KMS-11 (cell line): ENCODE data around the gene KRTAP10-6.

Experiments used
- H2AFZ ChIP-seq: fragments of 200-600 bp; sonication (generic); 2 replicates; pipeline ENCODE4 v1.6.1; 2016; ENCODE audit warnings: antibody characterized with exemption, mixed run types, low read depth
- H3K27ac ChIP-seq: fragments of 200-600 bp; sonication (generic); 2 replicates; pipeline ENCODE4 v1.6.1; 2016; ENCODE audit warnings: mild to moderate bottlenecking, mixed run types
- H3K27me3 ChIP-seq: fragments of 200-600 bp; sonication (generic); 2 replicates; pipeline ENCODE4 v1.6.1; 2017; ENCODE audit warnings: mild to moderate bottlenecking, low read depth, mixed run types, moderate library complexity; ENCODE audit not compliant: insufficient read depth
- H3K36me3 ChIP-seq: fragments of 200-600 bp; sonication (generic); 2 replicates; pipeline ENCODE4 v1.6.1; 2017; ENCODE audit warnings: mild to moderate bottlenecking, mixed run types; ENCODE audit not compliant: insufficient read depth
- H3K4me1 ChIP-seq: fragments of 200-600 bp; sonication (generic); 2 replicates; pipeline ENCODE4 v1.6.1; 2016; ENCODE audit warnings: mild to moderate bottlenecking, low read depth, mixed run types; ENCODE audit not compliant: poor library complexity, severe bottlenecking
- H3K4me2 ChIP-seq: fragments of 200-600 bp; sonication (generic); 2 replicates; pipeline ENCODE4 v1.7.0; 2016; ENCODE audit warnings: mild to moderate bottlenecking, mixed run types
- H3K4me3 ChIP-seq: fragments of 200-600 bp; sonication (generic); IDR thresholded peaks from 2 replicates; pipeline ENCODE4 v1.6.1; 2017; ENCODE audit warnings: low read depth, low read length, mixed read lengths; ENCODE audit not compliant: insufficient read depth
- H3K79me2 ChIP-seq: fragments of 200-600 bp; sonication (generic); 2 replicates; pipeline ENCODE4 v1.6.1; 2016; ENCODE audit warnings: low read depth, mixed run types; ENCODE audit not compliant: insufficient read depth
- H3K9ac ChIP-seq: fragments of 200-600 bp; sonication (generic); 2 replicates; pipeline ENCODE4 v1.6.1; 2016; ENCODE audit warnings: mild to moderate bottlenecking, mixed run types
- H4K20me1 ChIP-seq: fragments of 200-600 bp; sonication (generic); 2 replicates; pipeline ENCODE4 v1.6.1; 2016; ENCODE audit warnings: mild to moderate bottlenecking, mixed run types; ENCODE audit not compliant: insufficient read depth
- CTCF ChIP-seq: fragments of 200-600 bp; sonication (generic); conservative IDR thresholded peaks from 2 replicates; pipeline ENCODE4 v1.6.1; 2017; ENCODE audit warnings: low read depth, mild to moderate bottlenecking, antibody characterized with exemption, low read length, moderate library complexity, mixed read lengths

The KRTAP10-6 gene

GRCh38 chr21:44618504-44618903 lies 26.2 kb upstream of the KRTAP10-6 start:
- Histone ChIP-seq H3K27me3 (peaks cover 39% of the 10 kb centered on the region), H2AFZ (no peak overlapping the region), H3K27ac (no peak overlapping the region)

GRCh38 chr21:44617071-44617501 lies 24.8 kb upstream of the KRTAP10-6 start:
- H3K79me2 ChIP-seq, result no peaks in the 10 kb centered on the region
- no peaks in the 10 kb centered on the region for H3K4me1 ChIP-seq
- H3K9ac ChIP-seq, result no peak overlapping the region

More at GRCh38 chr21:44618504-44618903, 26.2 kb upstream of the KRTAP10-6 start:
- no peak overlapping the region for H3K4me2 ChIP-seq
- no peaks in the 10 kb centered on the region for H3K4me1 ChIP-seq
- no peak overlapping the region for H3K4me3 ChIP-seq
- TF ChIP-seq CTCF, result no peak
- no peaks in the 10 kb centered on the region for H3K79me2 ChIP-seq
- no peaks in the 10 kb centered on the region for H3K36me3 ChIP-seq
- no peaks in the 10 kb centered on the region for H4K20me1 ChIP-seq
- no peak overlapping the region for H3K9ac ChIP-seq

GRCh38 chr21:44616591-44616926 lies 24.3 kb upstream of the KRTAP10-6 start:
- Histone ChIP-seq H4K20me1 (no peaks in the 10 kb centered on the region), H3K4me3 (no peak overlapping the region), H3K27me3 (peaks cover 35% of the 10 kb centered on the region), H3K4me2 (no peak overlapping the region), H3K36me3 (no peaks in the 10 kb centered on the region), H3K27ac (no peak overlapping the region), H2AFZ (no peak overlapping the region), H3K79me2 (no peaks in the 10 kb centered on the region), H3K9ac (no peak overlapping the region), H3K4me1 (no peaks in the 10 kb centered on the region)
- no peak for TF ChIP-seq CTCF

More at GRCh38 chr21:44617071-44617501, 24.8 kb upstream of the KRTAP10-6 start:
- Histone ChIP-seq H4K20me1 (no peaks in the 10 kb centered on the region), H3K27ac (no peak overlapping the region), H3K36me3 (no peaks in the 10 kb centered on the region), H3K4me2 (no peak overlapping the region), H3K27me3 (peaks cover 39% of the 10 kb centered on the region), H2AFZ (no peak overlapping the region), H3K4me3 (no peak overlapping the region)
- no peak for TF ChIP-seq CTCF

GRCh38 chr21:44615911-44616590 lies 23.7 kb upstream of the KRTAP10-6 start:
- TF ChIP-seq CTCF, result no peak
- no peak overlapping the region for H3K4me3 ChIP-seq
- no peak overlapping the region for H3K9ac ChIP-seq

More at GRCh38 chr21:44615911-44616590, 23.7 kb upstream of the KRTAP10-6 start:
- H3K4me1 ChIP-seq, result no peaks in the 10 kb centered on the region
- H3K4me2 ChIP-seq, result no peak overlapping the region
- H3K27me3 ChIP-seq, result peaks cover 32% of the 10 kb centered on the region
- H3K36me3 ChIP-seq, result no peaks in the 10 kb centered on the region
- no peaks in the 10 kb centered on the region for H4K20me1 ChIP-seq
- no peak overlapping the region for H3K27ac ChIP-seq
- H2AFZ ChIP-seq, result no peak overlapping the region
- H3K79me2 ChIP-seq, result no peaks in the 10 kb centered on the region
